NB4 (cell line): ENCODE measurements around the gene RAI14.
"Not testable (repeated sequence)": the region's sequence is repeated elsewhere in the genome, so short reads cannot be mapped to it uniquely, and the experiment has no call there.

Experiments
- DNase-seq: peaks from one replicate; pipeline ENCODE4 v3.0.0; 2010; ENCODE audit warnings: low read depth
- H3K4me3 ChIP-seq: one replicate; pipeline ENCODE4 v1.5.1; 2011; ENCODE audit warnings: mild to moderate bottlenecking, low read depth, low read length, moderate library complexity
- MYC ChIP-seq: IDR thresholded peaks from 2 replicates; pipeline ENCODE4 v1.6.1; 2011; ENCODE audit warnings: low read depth, low read length
- POLR2A ChIP-seq: IDR thresholded peaks from 2 replicates; pipeline ENCODE4 v1.6.1; 2011; ENCODE audit warnings: mild to moderate bottlenecking; ENCODE audit not compliant: insufficient read length; ENCODE audit errors: extremely low read depth
- TF ChIP-seq, protein P1 (sequence below): IDR thresholded peaks from 2 replicates; pipeline ENCODE4 v1.6.1; 2011; ENCODE audit warnings: low read depth, low read length
- TF ChIP-seq, protein P2 (sequence below): IDR thresholded peaks from one replicate; pipeline ENCODE4 v1.5.1; 2012; ENCODE audit warnings: low read depth, low read length

The RAI14 gene

GRCh38 chr5:34700078-34700452 is 43.9 kb downstream of the RAI14 start:
- no peak for DNase-seq
- H3K4me3 ChIP-seq, result no peak overlapping the region
- TF ChIP-seq POLR2A, result no peak
- TF ChIP-seq, protein P1, sequence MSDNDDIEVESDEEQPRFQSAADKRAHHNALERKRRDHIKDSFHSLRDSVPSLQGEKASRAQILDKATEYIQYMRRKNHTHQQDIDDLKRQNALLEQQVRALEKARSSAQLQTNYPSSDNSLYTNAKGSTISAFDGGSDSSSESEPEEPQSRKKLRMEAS, result no peak
- no peak for TF ChIP-seq MYC
- TF ChIP-seq, protein P2, sequence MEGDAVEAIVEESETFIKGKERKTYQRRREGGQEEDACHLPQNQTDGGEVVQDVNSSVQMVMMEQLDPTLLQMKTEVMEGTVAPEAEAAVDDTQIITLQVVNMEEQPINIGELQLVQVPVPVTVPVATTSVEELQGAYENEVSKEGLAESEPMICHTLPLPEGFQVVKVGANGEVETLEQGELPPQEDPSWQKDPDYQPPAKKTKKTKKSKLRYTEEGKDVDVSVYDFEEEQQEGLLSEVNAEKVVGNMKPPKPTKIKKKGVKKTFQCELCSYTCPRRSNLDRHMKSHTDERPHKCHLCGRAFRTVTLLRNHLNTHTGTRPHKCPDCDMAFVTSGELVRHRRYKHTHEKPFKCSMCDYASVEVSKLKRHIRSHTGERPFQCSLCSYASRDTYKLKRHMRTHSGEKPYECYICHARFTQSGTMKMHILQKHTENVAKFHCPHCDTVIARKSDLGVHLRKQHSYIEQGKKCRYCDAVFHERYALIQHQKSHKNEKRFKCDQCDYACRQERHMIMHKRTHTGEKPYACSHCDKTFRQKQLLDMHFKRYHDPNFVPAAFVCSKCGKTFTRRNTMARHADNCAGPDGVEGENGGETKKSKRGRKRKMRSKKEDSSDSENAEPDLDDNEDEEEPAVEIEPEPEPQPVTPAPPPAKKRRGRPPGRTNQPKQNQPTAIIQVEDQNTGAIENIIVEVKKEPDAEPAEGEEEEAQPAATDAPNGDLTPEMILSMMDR, result no peak

GRCh38 chr5:34701442-34701841 is 45.3 kb downstream of the RAI14 start:
- not testable (repeated sequence) for DNase-seq, H3K4me3 ChIP-seq

DNA sequence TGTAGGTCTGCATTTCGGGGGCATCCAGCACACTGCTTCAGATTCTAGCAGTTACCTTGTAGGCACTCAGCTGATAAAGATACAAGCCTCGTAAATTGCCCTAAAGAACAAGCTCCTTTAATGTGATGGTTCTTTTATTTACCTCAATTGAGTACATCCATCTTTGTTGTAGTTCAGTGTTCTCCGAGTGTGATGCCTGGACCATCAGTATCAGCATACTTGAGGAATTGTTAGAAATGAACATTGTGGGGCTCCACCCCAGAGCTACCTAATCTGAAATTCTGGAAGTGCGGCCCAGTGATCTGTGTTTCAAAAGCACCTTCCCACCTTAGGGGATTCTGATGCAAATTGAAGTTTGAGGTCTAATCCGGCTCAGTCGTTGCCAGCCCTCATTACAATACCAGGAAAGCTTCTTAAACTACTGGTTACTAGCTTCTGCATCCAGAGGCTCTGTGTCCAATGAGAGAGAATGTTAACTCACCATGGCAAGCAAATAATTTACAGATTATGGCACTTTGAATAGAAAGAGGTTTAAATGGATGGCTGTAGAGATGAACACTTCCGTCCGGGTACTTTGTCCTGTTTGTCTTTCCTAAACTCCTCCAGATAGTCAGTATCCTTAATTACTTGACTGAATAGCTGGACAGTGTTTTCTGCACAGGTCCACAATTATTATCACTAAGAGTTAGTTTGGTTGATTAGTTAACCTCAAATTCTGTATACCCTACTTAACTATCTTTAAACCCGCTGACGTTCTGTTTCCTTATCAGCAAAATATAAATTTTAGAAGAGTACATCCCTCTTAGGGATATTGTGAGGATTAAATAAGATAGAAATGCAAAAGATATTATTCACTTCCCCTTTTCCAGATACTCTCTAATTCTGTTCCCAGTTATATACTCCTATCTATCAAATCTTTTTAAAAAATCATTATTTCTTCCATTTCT is 47.9 kb downstream of the RAI14 start:
- DNase-seq, result no peak
- H3K4me3 ChIP-seq, result no peak overlapping the region
- TF ChIP-seq, protein P1, result no peak
- TF ChIP-seq POLR2A (no peak), MYC (no peak)
- TF ChIP-seq, protein P2, result no peak

DNA sequence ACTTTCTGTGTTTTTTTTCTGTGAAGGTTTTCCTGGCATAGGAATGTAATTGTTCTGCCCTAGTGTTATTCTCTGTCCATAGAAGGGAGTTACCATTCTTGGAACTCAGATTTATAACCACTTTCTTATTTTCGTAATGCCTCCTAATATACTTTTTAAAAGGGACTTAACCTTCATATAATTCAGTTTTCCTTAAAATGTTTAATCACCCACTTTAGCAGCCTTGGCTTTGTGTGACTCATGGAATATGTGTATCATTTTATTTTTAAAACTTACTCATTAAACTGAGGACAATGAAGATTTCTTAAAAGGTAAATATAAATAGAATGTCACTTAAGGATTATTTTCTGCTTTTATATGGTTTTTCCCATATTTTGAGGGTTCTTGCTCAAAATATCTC is 50.0 kb downstream of the RAI14 start:
- H3K4me3 ChIP-seq, result no peak overlapping the region
- TF ChIP-seq, protein P1, result no peak
- TF ChIP-seq MYC (no peak), POLR2A (no peak)
- TF ChIP-seq, protein P2, result no peak
- no peak for DNase-seq

- TF ChIP-seq, protein P2, result no peak
- no peak for TF ChIP-seq POLR2A
- DNase-seq, result no peak
- H3K4me3 ChIP-seq, result no peak overlapping the region
Measured at GRCh38 chr5:34707451-34708107, 51.5 kb downstream of the RAI14 start.

DNA sequence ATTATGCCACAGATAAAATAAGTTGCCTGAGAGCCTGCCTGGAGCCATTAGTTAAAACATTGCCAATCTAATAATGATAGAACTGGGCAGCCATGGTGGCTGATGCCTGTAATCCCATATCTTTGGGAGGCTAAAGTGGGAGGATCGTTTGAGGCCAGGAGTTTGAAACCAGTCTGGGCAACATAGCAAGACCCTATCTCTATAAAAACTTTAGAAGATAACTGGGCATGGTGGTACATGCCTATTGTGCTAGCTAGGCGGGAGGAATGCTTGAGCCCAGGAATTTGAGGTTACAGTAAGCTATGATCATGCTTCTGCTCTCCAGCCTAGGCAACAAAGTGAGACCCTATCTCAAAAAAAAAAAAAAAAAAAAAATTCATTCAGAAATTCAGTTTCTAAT is 52.6 kb downstream of the RAI14 start:
- no peak overlapping the region for H3K4me3 ChIP-seq
- TF ChIP-seq MYC, result no peak
- TF ChIP-seq, protein P2, result no peak
- TF ChIP-seq, protein P1, result no peak
- TF ChIP-seq POLR2A, result no peak
- no peak for DNase-seq
